Panc1 (cell line): ENCODE measurements around the gene HUS1B. TPM values are rescaled to one million over a fixed set of nuclear protein-coding genes. Genes with fewer than 3 reads are reported as not detected.

Experiments
- ATAC-seq: fragments of 200-7000 bp; cut with Tn5 transposase; 2 replicates; pipeline ENCODE4 v1.9.1; 2020; ENCODE audit warnings: mild to moderate bottlenecking, moderate library complexity
- BruUV-seq: library from RNA; stranded (reverse); fragments of 400-500 nt; replicated peaks from 2 replicates; lab custom pipeline; 2021; lab: Mats Ljungman, UMichigan
- CTCF ChIA-PET: fragments of 300-600 bp; sonication (Branson Sonifier 250); formaldehyde crosslinking; loops from one replicate; lab custom pipeline; 2022; ENCODE audit warnings: antibody characterized with exemption; lab: Charles Lee
- POLR2A ChIA-PET: fragments of 300-600 bp; sonication (Branson Sonifier 250); formaldehyde crosslinking; loops from one replicate; lab custom pipeline; 2022; ENCODE audit warnings: antibody characterized with exemption; lab: Charles Lee
- DNase-seq: peaks from one replicate; pipeline ENCODE4 v3.0.0-alpha.2; 2010; ENCODE audit warnings: low read depth, low spot score
- H3K27ac ChIP-seq: 2 replicates; pipeline ENCODE4 v1.5.1; 2011; ENCODE audit warnings: mild to moderate bottlenecking, low read length, inconsistent platforms
- H3K27me3 ChIP-seq: fragments of 200-500 bp; sonication (Bioruptor generic); 2 replicates; pipeline ENCODE4 v1.6.0; 2014; ENCODE audit warnings: low read length, inconsistent platforms; ENCODE audit not compliant: control insufficient read depth, insufficient read depth
- H3K36me3 ChIP-seq: fragments of 200-500 bp; sonication (Bioruptor generic); 2 replicates; pipeline ENCODE4 v1.5.1; 2014; ENCODE audit warnings: inconsistent platforms, mild to moderate bottlenecking, low read length, moderate library complexity; ENCODE audit not compliant: control insufficient read depth, insufficient read depth
- H3K4me1 ChIP-seq: 2 replicates; pipeline ENCODE4 v1.5.1; 2011; ENCODE audit warnings: inconsistent platforms, mild to moderate bottlenecking, low read length, moderate library complexity; ENCODE audit not compliant: control insufficient read depth, insufficient read depth
- H3K4me3 ChIP-seq, 2 experiments: 2 replicates each; pipeline ENCODE4 v1.5.1; 2011 to 2012; ENCODE audit warnings: low read depth in 2 of 2, low read length in 2 of 2, mild to moderate bottlenecking in 2 of 2, inconsistent platforms in 1 of 2, moderate library complexity in 1 of 2
- H3K9me3 ChIP-seq: fragments of 200-500 bp; sonication (Bioruptor generic); 2 replicates; pipeline ENCODE4 v1.5.1; 2014; ENCODE audit warnings: low read depth, mild to moderate bottlenecking, inconsistent platforms, low read length, moderate library complexity; ENCODE audit not compliant: control insufficient read depth, insufficient read depth
- CTCF ChIP-seq: fragments of 450-650 bp; IDR thresholded peaks from 2 replicates; pipeline ENCODE4 v1.5.1; 2017; ENCODE audit warnings: mild to moderate bottlenecking
- POLR2AphosphoS5 ChIP-seq: IDR thresholded peaks from 2 replicates; pipeline ENCODE4 v1.6.1; 2012; ENCODE audit warnings: mild to moderate bottlenecking, low read depth, low read length, moderate library complexity
- REST ChIP-seq, 2 experiments: IDR thresholded peaks; 2 replicates each; pipeline ENCODE4 v1.6.1; 2011 to 2012; ENCODE audit warnings: low read depth in 2 of 2, control low read depth in 1 of 2, low read length in 1 of 2, mild to moderate bottlenecking in 1 of 2, moderate library complexity in 1 of 2; ENCODE audit not compliant: insufficient read depth in 1 of 2
- SIN3A ChIP-seq: IDR thresholded peaks from 2 replicates; pipeline ENCODE4 v1.6.1; 2012; ENCODE audit warnings: low read depth, mild to moderate bottlenecking, low read length, moderate library complexity, borderline replicate concordance; ENCODE audit not compliant: insufficient read depth
- TCF7L2 ChIP-seq: IDR thresholded peaks from 2 replicates; pipeline ENCODE4 v1.6.1; 2011; ENCODE audit warnings: mild to moderate bottlenecking, low read depth, low read length, inconsistent platforms
- in situ Hi-C: cut with HindIII; loops from 2 replicates; pipeline ENCODE4 v1.10.0; 2016; ENCODE audit warnings: low sequenced_read_pairs, low pct_unique_long_range_greater_than_20kb
- intact Hi-C: fragments of 100-400 bp; cut with micrococcal nuclease; formaldehyde crosslinking; loops from one replicate; pipeline ENCODE4 v1.10.0; 2022; ENCODE audit not compliant: unreplicated experiment
- total RNA-seq: library from RNA; stranded (reverse); gene quantifications from one replicate; pipeline ENCODE4 v1.2.1, GENCODE V29; 2021; ENCODE audit not compliant: unreplicated experiment

The HUS1B gene
- total RNA-seq, 1 experiment from 2014 or later, result 0.74 TPM

- no peaks in the 10 kb centered on the region for H3K36me3 ChIP-seq
- intact Hi-C loops, result no loop called here
- POLR2A ChIA-PET, result no interaction called here
- BruUV-seq, result no TSS peak
- H3K9me3 ChIP-seq, result no peaks in the 10 kb centered on the region
- H3K27ac ChIP-seq, result no peak overlapping the region
- no peak for ATAC-seq
- no peak overlapping the region for H3K4me3 ChIP-seq
- no peak for TF ChIP-seq REST (IDR thresholded peaks at IDR 0.05; ENCODE audit: insufficient read depth in 1 of 2, low read depth in 2 of 2, low read length in 1 of 2)
- TF ChIP-seq POLR2AphosphoS5, result no peak
- no peak for TF ChIP-seq SIN3A
- no peak for TF ChIP-seq CTCF
- no peak for TF ChIP-seq TCF7L2
- no peak for DNase-seq
- H3K27me3 ChIP-seq, result no peaks in the 10 kb centered on the region
- H3K4me1 ChIP-seq, result no peaks in the 10 kb centered on the region
- in situ Hi-C loops, result no loop called here
- CTCF ChIA-PET, result no interaction called here
Observed at GRCh38 chr6:641225-641985, 15.5 kb downstream of the HUS1B start.

- ATAC-seq (no peak), DNase-seq (no peak)
- POLR2A ChIA-PET, result no interaction called here
- BruUV-seq, result no TSS peak
- intact Hi-C loops (no loop called here), in situ Hi-C loops (no loop called here)
- Histone ChIP-seq H3K9me3 (no peaks in the 10 kb centered on the region), H3K36me3 (no peaks in the 10 kb centered on the region; the same call in 1 of the 2 replicates), H3K27me3 (no peaks in the 10 kb centered on the region), H3K4me3 (no peak overlapping the region), H3K27ac (no peak overlapping the region), H3K4me1 (no peaks in the 10 kb centered on the region)
- CTCF ChIA-PET, result no interaction called here
- no peak for TF ChIP-seq POLR2AphosphoS5
- TF ChIP-seq CTCF, result no peak
- no peak for TF ChIP-seq TCF7L2
- TF ChIP-seq REST (IDR thresholded peaks at IDR 0.05; ENCODE audit: insufficient read depth in 1 of 2, low read depth in 2 of 2, low read length in 1 of 2), result no peak
- TF ChIP-seq SIN3A, result no peak
Observed at GRCh38 chr6:636488-636887, 20.4 kb downstream of the HUS1B start.
